ENCODE measurements around the gene CTNND2. TPM values are rescaled to one million over a fixed set of nuclear protein-coding genes. Genes with fewer than 3 reads are reported as not detected.

CTNND2 gene
- total RNA-seq, 1 experiment from 2014 or later: 11.4 TPM

DNA sequence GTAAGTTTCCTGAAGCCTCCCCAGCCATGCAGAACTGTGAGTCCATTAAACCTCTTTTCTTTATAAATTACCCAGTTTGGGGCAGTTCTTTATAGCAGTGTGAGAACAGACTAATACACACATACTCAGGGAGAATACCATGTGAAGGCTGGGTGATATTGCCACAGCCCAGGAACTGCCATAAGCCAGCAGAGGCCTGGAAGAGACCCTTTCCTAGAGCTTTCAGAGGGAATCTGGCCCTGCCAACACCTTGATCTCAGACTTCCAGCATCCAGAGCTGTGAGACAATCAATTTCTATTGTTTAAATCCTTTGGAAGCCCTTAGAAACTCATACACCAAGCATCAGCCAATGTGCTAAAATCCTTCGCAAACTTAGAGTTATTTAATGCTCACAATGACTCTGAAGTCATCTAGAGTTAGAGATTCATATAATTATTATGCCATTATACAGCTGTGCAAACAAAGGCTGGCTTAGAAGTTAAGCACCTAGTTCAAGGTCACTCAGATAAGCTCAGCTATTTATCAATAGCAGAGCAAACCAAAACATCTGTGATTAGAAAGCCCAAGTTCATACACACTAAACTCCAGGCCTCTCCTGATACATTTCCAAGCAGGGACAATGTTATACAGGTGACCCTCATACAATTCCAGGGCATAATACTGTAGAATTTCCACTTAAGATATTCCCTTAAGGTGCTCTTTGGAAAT, 611.4 kb downstream of the CTNND2 start:
- DNase-seq (ENCODE audit: extremely low read depth, low read depth): no peak

DNA sequence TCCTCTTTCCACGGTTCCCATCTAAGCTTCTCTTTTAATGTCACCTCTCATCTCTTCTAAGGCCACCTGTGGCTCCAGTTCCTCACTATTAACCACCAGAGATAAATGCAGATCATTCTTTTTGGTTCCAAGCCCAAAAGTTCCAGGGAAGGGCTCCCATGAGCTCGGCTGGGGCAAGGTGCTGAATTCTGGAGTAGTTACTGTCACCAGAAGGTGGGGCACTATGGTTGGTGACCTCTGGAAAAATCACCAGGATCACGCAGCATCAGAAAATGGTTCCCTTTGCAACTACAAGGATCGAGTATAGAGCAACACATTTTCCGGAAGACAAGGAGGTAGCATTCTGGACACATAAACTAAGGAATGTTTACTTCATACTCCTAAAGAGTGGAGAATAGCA, 614.5 kb downstream of the CTNND2 start:
- no peak for DNase-seq (ENCODE audit: extremely low read depth, low read depth)

DNA sequence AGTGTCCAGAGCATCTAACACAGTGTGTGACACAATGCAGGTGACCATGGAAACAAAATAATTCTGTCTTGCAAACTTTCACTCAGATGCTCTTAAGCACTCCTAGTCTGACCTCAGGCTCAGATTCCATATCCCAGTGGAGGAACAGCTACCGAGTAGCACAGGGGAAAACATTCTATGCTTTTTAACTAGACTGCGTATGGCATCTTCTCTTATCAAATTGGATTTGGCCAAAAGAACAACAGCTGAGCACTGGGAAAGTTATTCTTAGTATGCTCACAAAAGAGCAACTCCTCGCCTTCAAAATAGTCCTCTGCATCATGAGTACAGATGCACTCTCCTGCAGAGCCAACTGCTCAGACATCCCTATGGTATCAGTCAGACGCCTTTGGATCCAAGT, 615.0 kb downstream of the CTNND2 start:
- no peak for DNase-seq (ENCODE audit: extremely low read depth, low read depth)

DNA sequence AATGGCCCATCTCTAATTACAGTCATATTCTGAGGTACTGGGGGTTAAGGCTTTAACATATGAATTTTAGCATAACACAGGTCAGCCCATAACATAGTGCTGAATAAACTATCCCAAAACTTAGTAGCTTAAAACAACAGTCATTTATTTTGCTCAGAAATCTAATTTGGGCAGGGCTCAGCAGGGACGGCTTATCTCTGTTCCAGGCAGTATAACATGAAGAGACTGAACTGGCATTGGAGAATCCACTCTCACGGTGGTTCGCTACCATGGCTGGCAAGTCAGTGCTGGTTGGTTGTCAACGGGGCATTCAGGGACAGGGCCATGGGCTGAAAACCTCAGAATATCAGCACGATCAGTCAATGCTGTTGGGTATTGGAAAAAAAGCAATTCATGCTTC, 622.4 kb downstream of the CTNND2 start:
- DNase-seq (ENCODE audit: extremely low read depth, low read depth): no peak

DNA sequence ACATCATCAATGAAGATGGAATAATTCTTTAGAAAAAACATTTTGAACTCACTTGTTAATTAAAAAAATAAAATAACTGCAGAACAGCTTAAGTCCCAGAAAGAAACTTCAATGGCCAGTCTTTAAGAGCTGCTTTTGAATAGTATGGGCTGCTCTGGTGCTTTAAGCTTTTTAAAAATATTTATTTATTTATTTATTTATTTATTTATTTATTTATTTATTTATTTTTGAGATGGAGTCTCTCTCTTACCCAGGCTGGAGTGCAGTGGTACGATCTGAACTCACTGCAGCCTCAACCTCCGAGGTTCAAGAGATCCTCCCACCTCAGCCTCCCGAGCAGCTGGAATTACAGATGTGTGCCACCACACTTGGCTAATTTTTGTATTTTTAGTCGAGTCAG, 626.9 kb downstream of the CTNND2 start:
- no peak for DNase-seq (ENCODE audit: extremely low read depth, low read depth)

DNA sequence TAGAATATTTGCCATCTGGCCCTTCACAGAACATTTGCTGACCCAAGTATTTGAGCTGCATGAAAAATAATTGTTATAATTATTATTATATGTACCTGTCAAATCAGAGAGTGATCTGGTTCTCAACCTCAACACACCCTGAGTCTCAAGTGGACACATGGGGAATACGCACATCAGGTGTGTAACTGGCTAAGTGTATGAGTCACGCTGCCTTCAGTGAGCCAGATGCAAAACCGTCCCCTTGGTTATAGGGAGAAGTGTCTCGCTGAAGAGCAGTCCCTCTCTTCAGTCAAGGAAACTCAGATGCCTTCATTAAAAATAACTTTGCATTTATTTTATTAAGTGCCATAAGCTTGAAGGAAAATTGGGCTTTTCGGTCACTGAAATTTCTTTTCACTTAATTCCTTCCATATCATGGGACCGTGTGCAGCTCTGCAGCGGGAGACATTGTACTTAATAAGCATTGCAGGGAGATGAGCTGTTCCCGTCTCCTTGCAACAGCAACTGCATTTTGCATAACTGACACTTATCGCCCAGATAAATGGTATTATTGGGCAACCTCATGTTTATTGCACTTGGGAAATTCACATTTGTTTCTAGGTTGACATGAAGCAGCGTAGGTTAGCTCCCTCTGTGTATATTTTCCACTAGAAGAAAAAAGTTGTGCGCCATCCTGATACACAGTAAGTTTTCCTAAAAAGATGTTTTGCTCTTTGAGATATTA, 630.9 kb downstream of the CTNND2 start:
- no peak for DNase-seq (ENCODE audit: extremely low read depth, low read depth)

DNA sequence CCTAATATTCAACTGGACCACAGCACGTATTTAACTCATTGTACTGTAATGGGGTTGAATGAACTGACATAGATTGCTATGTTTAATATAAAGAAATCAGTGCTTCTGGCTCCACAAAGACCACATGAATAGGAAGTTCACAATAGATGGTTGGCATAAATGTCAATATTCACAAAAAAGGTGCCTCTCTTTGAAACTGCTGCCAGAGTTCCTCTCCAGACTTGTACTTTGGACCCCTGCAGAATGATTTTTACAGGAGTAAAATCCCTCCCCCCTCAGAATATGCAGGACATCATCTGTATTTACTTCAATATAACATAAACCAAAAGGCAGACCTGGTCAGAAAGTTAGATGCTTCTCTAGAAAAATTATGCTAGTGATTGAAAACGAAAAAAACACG, 634.7 kb downstream of the CTNND2 start:
- DNase-seq (ENCODE audit: extremely low read depth, low read depth): no peak

DNA sequence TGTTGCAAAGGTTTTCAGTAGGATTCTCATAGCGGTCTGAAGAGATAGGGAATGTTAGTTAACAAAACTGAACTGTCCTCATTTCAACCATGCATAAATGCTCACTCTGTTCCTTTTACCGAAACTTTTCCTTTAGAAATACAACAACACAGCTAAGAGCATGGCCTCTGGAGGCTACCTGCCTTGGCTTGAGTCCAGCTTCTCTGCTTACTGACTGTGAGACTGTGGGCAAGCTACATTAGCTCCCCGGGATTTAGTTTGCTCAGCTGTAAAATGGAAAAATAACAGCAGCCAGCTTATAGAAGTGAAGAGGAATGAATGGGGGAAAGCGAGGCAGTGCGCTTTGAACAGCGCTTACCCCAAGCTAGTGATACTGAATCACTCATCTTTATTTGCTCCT, 635.4 kb downstream of the CTNND2 start:
- DNase-seq (ENCODE audit: extremely low read depth, low read depth): no peak

DNA sequence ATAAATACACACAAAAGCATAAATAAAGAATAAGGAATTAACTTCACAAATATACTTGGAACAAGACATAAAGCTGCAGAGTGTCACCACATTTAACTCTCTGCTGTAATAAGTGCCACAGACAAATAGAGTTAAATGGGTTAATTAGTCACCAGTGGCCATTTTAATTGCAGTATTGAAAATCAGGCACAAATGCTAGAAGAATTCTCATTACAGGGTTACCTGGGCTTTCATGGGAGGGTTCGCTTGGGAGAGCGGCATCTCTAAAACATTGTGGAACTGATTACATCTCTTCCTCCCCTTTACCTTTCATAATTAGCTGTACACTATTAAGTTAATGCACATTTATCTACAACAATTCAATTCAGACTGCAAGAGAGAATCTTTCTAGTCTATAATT, 637.9 kb downstream of the CTNND2 start:
- no peak for DNase-seq (ENCODE audit: extremely low read depth, low read depth)

DNA sequence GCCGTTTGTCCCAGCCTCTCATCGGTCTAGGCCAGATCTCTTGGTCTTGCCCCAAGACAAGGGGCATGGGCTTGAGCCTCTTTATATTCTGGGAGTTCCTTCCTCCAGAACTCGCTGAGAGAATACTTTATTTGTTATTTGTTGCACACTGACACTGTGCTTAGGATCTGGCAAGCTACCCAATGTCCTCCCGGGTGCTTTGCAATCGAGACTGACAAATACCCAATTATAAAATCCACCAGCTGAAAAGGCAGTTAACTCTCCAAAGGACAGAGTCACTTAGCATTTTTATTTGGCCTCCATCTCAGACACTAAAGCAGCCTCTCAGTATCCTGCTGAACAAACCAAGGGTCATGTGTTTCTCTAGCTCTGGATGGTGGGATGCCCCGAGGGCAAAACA, 643.0 kb downstream of the CTNND2 start:
- DNase-seq (ENCODE audit: extremely low read depth, low read depth): no peak

DNA sequence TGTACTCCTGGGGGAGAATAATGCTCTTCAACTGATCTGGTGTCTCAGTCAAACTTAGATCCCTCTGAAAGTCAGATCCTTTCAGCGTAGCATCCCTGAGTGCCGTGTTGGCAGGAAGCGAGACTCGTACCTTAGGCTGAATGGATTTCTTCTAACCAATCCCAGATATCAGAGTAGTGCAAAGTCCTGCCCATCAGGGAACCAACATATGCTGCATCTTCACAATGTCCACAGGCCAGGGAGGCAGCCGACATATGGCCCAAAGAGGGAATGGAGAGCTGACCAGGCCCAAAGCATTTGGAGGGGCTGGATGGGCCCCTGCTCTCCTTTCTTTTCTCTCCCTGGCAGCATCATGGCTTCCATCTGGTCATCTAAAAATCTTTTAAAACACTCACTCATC, 646.2 kb downstream of the CTNND2 start:
- no peak for DNase-seq (ENCODE audit: extremely low read depth, low read depth)

DNA sequence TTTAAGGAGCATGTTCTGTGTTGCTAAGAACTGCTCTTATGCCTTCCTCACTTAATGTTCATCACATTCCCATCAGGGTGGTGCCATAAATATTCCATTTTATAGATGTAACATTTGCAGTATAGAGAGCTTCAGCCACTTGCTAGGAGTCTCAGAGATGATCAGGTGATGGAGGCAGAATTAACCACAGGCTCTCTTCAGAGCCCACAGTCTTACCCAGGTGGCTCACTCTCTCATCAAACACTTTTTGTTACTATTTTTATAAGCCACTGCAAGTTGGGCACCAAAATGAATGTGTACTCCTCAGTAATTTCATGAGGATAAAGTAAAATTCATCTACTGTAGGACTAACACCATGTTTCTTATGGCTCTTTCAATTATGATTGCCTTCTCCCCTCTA, 651.7 kb downstream of the CTNND2 start:
- DNase-seq (ENCODE audit: extremely low read depth, low read depth): no peak

DNA sequence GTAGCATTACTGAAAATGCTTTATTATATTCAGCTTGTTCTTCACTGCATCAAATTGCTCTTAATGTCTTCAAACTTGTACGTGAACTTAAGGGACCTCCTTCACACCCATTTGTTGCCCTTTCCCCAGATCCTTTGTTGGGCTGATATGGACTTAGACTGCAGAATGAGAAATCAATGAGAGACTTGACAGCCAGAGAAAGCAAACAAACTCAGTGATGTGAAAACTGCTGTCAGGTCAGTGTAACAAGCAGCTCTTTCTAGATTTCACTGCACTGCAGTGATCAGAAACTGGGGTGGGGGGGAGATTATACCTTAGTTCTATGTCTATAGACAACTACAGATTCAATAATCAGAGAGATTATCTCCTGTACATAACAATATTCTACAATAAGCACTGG, 652.2 kb downstream of the CTNND2 start:
- peak; percentile 6 for DNase-seq (ENCODE audit: extremely low read depth, low read depth)

DNA sequence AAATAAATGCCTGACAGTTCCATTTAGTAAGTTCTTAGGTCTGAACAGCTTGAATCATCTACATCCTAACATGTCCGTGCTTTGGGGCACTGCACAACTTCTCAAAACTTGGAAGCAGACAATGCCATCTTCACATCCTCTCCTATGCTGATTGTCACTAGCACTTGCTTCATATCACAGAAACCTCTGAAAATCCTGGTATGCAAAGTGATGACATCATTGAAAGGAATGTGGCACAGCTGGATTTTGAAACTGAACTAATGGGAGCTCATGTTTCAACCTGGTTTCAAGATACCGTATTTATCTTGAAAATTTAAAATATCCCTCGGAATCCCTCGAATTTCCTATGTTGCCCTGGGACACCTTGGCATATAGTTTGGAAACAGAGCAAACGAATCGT, 653.0 kb downstream of the CTNND2 start:
- peak; percentile 41 for DNase-seq (ENCODE audit: extremely low read depth, low read depth)

DNA sequence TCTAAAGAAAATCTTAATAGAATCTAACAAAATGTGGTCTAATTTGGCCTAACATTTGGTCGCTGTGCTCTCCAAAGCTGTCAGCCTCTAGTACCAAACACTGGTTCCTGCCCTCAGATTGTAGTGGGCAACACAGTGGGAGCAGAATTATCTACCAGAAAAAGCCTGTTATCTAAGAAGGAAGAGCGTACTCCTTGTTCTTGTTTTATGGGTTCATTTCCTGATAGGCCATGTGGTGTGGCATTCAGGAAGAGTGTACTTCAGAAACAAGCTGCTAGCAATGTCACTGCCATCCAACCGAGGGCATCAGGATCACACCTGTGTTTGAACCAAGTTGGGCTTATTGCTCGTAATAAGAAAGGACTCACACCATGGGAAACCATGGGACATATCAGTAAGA, 655.3 kb downstream of the CTNND2 start:
- DNase-seq (ENCODE audit: extremely low read depth, low read depth): no peak

DNA sequence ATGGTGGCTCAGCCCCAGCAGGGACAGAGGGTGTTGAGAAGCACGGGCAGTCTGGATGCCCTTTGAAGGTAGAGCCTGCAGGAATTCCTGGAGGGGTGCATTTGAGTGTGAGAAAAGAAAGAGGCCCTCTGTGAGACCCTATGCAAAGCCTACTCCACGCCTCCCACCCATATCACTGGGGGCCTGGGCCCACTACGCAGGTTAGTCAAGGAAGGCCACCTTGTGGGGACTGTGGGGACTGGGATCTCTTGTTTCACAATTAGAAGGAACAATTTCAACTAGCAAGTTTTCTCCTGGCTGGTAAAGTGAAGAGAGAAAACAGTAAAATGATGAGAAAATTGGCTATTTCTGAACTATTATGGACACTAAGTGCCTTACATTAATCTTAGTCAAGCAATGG, 657.0 kb downstream of the CTNND2 start:
- DNase-seq (ENCODE audit: extremely low read depth, low read depth): no peak

DNA sequence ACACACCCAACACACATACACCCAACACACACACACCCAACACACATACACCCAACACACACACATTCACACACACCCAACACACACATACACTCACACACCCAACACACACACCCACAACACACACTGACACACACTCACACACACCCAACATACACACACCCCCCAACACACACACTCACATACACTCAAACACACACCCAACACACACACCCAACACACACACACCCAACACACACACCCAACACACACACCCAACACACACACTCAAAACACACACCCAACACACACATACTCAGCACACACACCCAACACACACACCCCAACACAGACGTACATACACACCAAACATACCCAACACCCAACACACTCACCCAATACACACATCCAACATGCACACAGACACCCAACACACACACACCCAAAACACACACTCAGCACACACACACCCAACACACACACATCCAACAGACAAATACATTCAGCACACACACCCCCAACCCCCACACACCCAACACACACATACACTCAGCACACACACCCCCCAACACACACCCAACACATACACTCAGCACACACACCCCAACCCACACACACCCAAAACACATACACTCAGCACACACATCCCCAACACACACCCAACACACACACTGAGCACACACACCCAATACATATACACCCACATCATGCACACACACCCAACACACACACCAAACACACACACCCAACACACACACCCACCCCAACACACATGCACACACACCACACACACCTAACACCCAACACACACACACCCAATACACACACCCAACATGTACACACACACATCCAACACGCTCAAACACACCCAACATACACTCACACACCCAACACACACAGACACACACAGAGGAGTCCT, 663.7 kb downstream of the CTNND2 start:
- no peak for DNase-seq (ENCODE audit: extremely low read depth, low read depth)

DNA sequence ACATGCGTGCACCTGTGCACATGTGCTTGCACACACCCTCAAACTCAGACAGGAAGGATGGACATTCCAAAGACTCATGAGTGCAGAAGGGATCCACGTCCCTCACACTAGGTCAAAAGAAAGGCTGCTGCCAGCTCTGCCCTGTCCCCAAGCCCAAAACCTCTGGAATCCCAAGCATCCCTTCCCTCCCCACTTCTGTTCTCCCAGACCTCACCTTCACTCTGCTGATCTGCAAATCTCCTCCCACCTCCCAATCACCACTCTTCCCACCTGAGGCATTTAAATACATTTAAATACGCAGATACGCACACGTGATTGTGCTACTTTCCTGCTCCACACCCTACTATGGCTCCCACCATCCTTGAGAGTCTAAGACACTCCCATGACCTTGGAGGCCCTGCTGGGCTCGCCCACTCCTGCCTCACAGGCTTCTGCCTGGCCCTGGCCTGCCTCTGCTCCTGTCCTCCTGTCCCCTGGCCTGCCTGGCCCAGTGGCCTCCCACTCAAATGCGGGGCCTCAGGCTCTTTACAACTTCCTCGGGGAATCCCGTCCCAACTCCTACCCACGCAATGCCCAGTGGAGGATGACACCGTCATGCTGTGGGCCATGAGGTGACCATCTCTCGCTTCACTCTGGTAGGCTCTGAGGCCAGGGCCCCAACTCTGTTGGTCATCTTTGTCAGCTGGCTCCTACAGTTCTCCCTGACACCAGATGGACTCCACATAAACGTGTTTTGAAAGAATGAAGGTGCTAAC, 664.8 kb downstream of the CTNND2 start:
- DNase-seq (ENCODE audit: extremely low read depth, low read depth): no peak

DNA sequence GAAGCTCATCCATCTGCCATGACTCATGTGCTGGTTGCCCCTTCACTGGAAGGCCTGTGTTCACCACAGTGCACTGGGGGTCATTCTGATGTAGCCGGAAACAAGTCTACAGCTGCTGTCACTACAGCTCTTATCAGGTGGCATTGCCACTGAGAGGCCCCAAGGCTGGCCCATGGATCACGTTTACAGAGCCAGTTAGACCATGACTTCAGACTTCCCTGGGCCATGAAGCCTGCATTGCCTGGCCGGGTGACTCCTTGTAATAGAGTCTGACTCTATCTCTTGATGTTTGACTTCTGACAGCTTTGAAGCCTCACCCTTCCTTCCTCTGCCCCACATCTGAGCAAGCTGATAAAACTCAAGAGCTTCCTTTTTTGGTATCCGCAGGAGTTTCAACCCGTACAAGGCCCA, 669.7 kb downstream of the CTNND2 start:
- DNase-seq (ENCODE audit: extremely low read depth, low read depth): no peak

DNA sequence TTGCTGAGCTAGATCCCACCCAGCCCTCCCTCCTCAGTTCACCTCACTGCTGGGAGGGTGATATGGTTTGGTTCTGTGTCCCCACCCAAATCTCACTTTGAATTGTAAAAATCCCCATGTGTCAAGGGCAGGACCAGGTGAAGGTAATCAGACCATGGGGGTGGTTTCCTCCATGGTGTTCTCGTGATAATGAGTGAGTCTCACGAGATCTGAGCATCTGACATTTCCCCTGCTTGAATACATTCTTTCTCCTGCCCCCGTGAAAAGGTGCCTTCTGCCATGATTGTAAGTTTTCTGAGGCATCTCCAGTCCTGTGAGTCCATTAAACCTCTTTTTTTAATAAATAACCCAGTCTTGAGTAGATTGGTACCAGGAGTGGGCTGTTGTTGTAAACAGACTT, 673.4 kb downstream of the CTNND2 start:
- DNase-seq (ENCODE audit: extremely low read depth, low read depth): no peak

DNA sequence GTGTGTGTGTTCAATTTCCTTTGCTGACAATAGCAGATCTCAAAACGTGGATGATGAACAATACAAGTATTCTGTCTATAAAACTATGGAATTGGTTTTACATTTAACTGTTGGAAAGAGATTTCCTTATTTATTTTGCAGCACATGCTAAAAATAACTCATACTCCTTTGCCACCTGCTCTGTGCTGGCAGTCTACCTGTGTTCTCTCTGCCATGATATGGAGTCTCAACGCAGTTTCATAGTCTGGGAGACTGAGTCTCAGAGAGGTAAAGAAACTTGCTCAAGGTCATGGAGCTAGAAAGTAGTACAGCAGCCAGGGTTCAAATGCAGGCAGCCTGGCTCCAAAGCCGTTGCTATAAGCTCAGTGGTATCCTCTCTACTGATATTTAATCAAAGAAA, 677.2 kb downstream of the CTNND2 start:
- DNase-seq (ENCODE audit: extremely low read depth, low read depth): no peak

All from NCI-H460 (cell line).